ENCODE results near the gene OR2M2. TPM values are rescaled to one million over a fixed set of nuclear protein-coding genes. Genes with fewer than 3 reads are reported as not detected.

Gene OR2M2, protein sequence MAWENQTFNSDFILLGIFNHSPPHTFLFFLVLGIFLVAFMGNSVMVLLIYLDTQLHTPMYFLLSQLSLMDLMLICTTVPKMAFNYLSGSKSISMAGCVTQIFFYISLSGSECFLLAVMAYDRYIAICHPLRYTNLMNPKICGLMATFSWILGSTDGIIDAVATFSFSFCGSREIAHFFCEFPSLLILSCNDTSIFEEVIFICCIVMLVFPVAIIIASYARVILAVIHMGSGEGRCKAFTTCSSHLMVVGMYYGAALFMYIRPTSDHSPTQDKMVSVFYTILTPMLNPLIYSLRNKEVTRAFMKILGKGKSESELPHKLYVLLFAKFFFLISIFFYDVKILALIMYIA
- not detected for total RNA-seq

GRCh38 chr1:248174521-248174920 is at the start of gene OR2M2:
Gene OR2M2 (plus strand): TSS chr1:248174821. CDS start chr1:248179986, 5,165 bp downstream.
- TF ChIP-seq CTCF (IDR thresholded peaks at IDR 0.05) (no peak), POLR2A (IDR thresholded peaks at IDR 0.05) (no peak)
- DNase-seq: no peak
- intact Hi-C loops (cut with DNase I; ENCODE audit: low total_unique reads): no loop called here
- Histone ChIP-seq H3K36me3 (no peaks in the 10 kb centered on the region), H3K9me3 (no peaks in the 10 kb centered on the region), H3K27ac (no peak within 1 kb of the TSS), H3K4me1 (no peaks in the 10 kb centered on the region), H3K4me3 (no peak within 1 kb of the TSS), H3K27me3 (no peaks in the 10 kb centered on the region)

DNA sequence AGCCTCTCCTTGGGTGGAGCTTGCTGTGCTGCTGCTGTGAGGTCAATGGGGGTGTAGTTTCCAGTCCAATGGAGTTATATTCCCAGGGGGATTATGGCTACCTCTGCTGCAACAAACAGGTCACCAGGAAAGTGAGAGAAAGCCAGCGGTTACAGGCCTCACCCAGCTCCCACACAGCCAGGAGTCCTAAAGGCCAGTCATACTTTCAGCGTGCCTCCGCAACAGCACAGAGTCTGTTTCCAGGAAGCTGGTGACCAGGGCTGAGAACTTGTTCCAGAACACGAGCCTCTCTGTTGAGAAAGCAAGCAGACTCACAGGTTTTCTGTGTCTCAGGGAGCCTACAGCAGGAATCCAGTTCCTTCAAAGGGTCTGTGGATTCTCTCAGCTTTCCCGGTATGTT is 47.0 kb upstream of the OR2M2 start:
- no peaks in the 10 kb centered on the region for H3K27me3 ChIP-seq
- no peaks in the 10 kb centered on the region for H3K4me1 ChIP-seq
- DNase-seq: no peak
- H3K36me3 ChIP-seq: no peaks in the 10 kb centered on the region
- H3K9me3 ChIP-seq: no peaks in the 10 kb centered on the region
- no peak overlapping the region for H3K4me3 ChIP-seq
- no peak for TF ChIP-seq POLR2A (IDR thresholded peaks at IDR 0.05)
- no peak for TF ChIP-seq CTCF (IDR thresholded peaks at IDR 0.05)
- intact Hi-C loops (cut with DNase I; ENCODE audit: low total_unique reads): no loop called here
- no peak overlapping the region for H3K27ac ChIP-seq

DNA sequence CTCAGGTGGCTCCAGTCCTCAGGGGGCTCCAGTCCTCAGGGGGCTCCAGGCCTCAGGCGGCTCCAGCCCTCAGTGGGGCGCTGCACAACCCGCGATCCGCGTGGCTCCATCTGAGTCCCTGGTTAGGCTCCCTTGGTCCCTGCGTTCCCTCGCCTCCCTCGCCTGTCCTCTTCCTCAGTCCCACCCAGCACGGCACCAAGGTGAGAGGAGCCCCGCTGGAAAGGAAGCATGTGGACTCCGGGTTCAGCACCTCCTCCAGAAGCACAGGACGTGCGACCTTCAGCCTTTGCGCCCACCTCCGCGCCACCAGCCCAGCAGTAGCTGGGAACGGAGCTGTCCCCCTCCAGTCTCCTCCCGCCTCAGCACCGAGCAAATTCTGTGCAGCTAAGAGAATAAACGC is 37.8 kb upstream of the OR2M2 start:
- Histone ChIP-seq H3K36me3 (no peaks in the 10 kb centered on the region), H3K27me3 (no peaks in the 10 kb centered on the region), H3K27ac (no peak overlapping the region), H3K4me3 (no peak overlapping the region), H3K4me1 (no peaks in the 10 kb centered on the region), H3K9me3 (no peaks in the 10 kb centered on the region)
- TF ChIP-seq CTCF (IDR thresholded peaks at IDR 0.05): no peak
- no peak for TF ChIP-seq POLR2A (IDR thresholded peaks at IDR 0.05)
- no peak for DNase-seq
- intact Hi-C loops (cut with DNase I; ENCODE audit: low total_unique reads): no loop called here

DNA sequence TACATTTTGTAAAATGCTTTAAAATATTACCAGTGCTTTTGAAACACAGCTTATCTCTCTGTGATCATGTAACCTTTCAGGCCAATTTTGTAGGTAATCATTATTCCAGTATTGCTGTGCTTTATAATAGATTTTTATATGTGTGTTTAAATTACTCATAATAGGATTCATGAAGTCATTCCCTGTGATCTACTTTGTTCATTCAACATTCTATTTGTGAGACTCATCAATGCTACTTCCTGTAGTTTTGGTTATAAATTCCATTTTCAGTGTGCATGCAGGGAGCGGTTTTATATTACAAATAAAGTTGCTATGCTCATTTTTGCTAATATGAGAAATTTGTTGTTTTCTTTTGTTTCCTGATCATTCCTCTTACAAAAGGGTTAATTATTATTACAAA is 33.8 kb upstream of the OR2M2 start:
- DNase-seq: no peak
- no peak overlapping the region for H3K27ac ChIP-seq
- H3K9me3 ChIP-seq: no peaks in the 10 kb centered on the region
- H3K27me3 ChIP-seq: no peaks in the 10 kb centered on the region
- H3K36me3 ChIP-seq: no peaks in the 10 kb centered on the region
- intact Hi-C loops (cut with DNase I; ENCODE audit: low total_unique reads): no loop called here
- no peaks in the 10 kb centered on the region for H3K4me1 ChIP-seq
- no peak overlapping the region for H3K4me3 ChIP-seq
- TF ChIP-seq CTCF (IDR thresholded peaks at IDR 0.05) (no peak), POLR2A (IDR thresholded peaks at IDR 0.05) (no peak)

GRCh38 chr1:248143311-248143710 is 31.3 kb upstream of the OR2M2 start:
- TF ChIP-seq POLR2A (IDR thresholded peaks at IDR 0.05): no peak
- TF ChIP-seq CTCF (IDR thresholded peaks at IDR 0.05): no peak
- Histone ChIP-seq H3K9me3 (no peaks in the 10 kb centered on the region), H3K4me3 (no peak overlapping the region), H3K36me3 (no peaks in the 10 kb centered on the region), H3K4me1 (no peaks in the 10 kb centered on the region), H3K27ac (no peak overlapping the region), H3K27me3 (no peaks in the 10 kb centered on the region)
- intact Hi-C loops (cut with DNase I; ENCODE audit: low total_unique reads): no loop called here
- no peak for DNase-seq

Measured in uterus (tissue), 4 donors.